MM.1S (cell line): Measurements from ENCODE around the gene SHISA6.

ENCODE experiments used
- DNase-seq: peaks from one replicate; pipeline ENCODE4 v3.0.0-alpha.2; 2015
- H2AFZ ChIP-seq: fragments of 300-600 bp; sonication (generic); 2 replicates; pipeline ENCODE4 v1.6.0; 2016; ENCODE audit warnings: antibody characterized with exemption, low read length
- H3F3A ChIP-seq: fragments of 300-600 bp; sonication (generic); 2 replicates; pipeline ENCODE4 v1.6.1; 2016; ENCODE audit warnings: mild to moderate bottlenecking, antibody characterized with exemption, low read length, moderate library complexity, mixed read lengths; ENCODE audit not compliant: insufficient read depth
- H3K27ac ChIP-seq: fragments of 300-600 bp; sonication (generic); 2 replicates; pipeline ENCODE4 v1.5.1; 2016; ENCODE audit warnings: mild to moderate bottlenecking, low read length
- H3K27me3 ChIP-seq: fragments of 300-600 bp; sonication (generic); replicated peaks from 2 replicates; pipeline ENCODE4 v1.6.0; 2016; ENCODE audit warnings: low read length; ENCODE audit not compliant: insufficient read depth
- H3K36me3 ChIP-seq: fragments of 300-600 bp; sonication (generic); replicated peaks from 2 replicates; pipeline ENCODE4 v1.6.1; 2016; ENCODE audit warnings: mild to moderate bottlenecking, low read length, mixed read lengths; ENCODE audit not compliant: insufficient read depth
- H3K4me1 ChIP-seq: fragments of 300-600 bp; sonication (generic); 2 replicates; pipeline ENCODE4 v1.6.1; 2016; ENCODE audit warnings: low read length, mixed read lengths
- H3K4me2 ChIP-seq: fragments of 300-600 bp; sonication (generic); 2 replicates; pipeline ENCODE4 v1.6.0; 2016; ENCODE audit warnings: low read depth, low read length
- H3K4me3 ChIP-seq: fragments of 300-600 bp; sonication (generic); 2 replicates; pipeline ENCODE4 v1.5.1; 2016; ENCODE audit warnings: low read length, mixed read lengths
- H3K79me2 ChIP-seq: fragments of 300-600 bp; sonication (generic); 2 replicates; pipeline ENCODE4 v1.6.1; 2016; ENCODE audit warnings: mixed run types, low read length, mixed read lengths
- H3K9ac ChIP-seq: fragments of 300-600 bp; sonication (generic); 2 replicates; pipeline ENCODE4 v1.6.1; 2016; ENCODE audit warnings: low read length, mixed read lengths
- H3K9me2 ChIP-seq: fragments of 300-600 bp; sonication (generic); replicated peaks from 2 replicates; pipeline ENCODE4 v1.6.1; 2016; ENCODE audit warnings: mild to moderate bottlenecking, low read length, mixed read lengths; ENCODE audit not compliant: insufficient read depth
- H3K9me3 ChIP-seq: fragments of 300-600 bp; sonication (generic); replicated peaks from 2 replicates; pipeline ENCODE4 v1.6.1; 2016; ENCODE audit warnings: mild to moderate bottlenecking, low read length, mixed read lengths; ENCODE audit not compliant: insufficient read depth
- H4K20me1 ChIP-seq: fragments of 300-600 bp; sonication (generic); 2 replicates; pipeline ENCODE4 v1.6.1; 2016; ENCODE audit warnings: mild to moderate bottlenecking, low read length, moderate library complexity, mixed read lengths; ENCODE audit not compliant: insufficient read depth
- EZH2 ChIP-seq: fragments of 300-600 bp; sonication (generic); optimal IDR thresholded peaks from 2 replicates; pipeline ENCODE3; 2017; ENCODE audit warnings: low read depth, mild to moderate bottlenecking, antibody characterized with exemption, low read length, mixed read lengths
- EZH2phosphoT487 ChIP-seq: fragments of 300-600 bp; sonication (generic); IDR thresholded peaks from 2 replicates; pipeline ENCODE4 v1.6.1; 2018; ENCODE audit warnings: antibody characterized with exemption, low read length
- TF ChIP-seq, protein P1 (sequence below): fragments of 300-600 bp; sonication (generic); IDR thresholded peaks from 2 replicates; pipeline ENCODE4 v1.5.1; 2016; ENCODE audit warnings: antibody characterized with exemption, low read length, mixed read lengths

Gene SHISA6

DNA sequence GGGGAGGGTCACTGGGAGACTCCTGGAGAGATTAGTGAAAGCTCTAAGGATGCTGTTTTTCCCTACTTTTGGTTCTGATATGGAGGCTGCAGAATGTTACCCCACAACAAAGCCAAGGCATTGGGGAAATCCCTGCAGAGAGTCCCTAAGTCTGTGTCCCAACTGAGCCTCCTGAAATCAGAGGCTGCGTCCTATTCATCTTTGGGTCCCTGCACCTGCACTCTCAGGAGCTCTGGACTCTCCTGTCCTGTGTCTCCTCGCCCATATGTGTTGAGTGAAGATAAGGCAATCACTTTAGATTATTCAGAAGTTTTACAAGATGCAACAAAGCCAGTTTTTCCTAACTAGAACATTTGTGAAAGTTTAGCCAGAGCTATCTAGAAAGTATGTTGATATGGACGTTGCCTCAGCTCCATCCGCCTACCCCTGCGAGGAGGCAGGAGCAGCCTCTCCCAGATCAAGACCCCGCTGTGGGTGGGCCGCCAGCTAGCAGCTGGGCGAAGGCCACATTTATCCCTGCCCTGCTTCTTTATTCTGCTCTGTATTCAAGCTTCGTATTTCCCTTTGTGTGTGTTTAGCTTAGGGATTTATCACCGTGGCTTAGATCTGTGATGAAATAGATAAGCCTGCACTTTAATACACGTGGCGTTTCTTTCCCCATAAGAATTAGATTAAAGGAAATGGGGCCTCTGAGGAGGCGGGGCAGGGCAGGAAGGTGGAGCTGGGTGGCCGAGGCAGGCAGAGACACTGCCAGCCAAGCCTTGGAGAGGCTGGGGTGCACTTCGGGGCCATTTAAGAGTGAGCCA lies 37.4 kb downstream of the SHISA6 start:
- H3K36me3 ChIP-seq: no peaks in the 10 kb centered on the region
- no peaks in the 10 kb centered on the region for H3K27me3 ChIP-seq
- DNase-seq: no peak
- TF ChIP-seq, protein P1, sequence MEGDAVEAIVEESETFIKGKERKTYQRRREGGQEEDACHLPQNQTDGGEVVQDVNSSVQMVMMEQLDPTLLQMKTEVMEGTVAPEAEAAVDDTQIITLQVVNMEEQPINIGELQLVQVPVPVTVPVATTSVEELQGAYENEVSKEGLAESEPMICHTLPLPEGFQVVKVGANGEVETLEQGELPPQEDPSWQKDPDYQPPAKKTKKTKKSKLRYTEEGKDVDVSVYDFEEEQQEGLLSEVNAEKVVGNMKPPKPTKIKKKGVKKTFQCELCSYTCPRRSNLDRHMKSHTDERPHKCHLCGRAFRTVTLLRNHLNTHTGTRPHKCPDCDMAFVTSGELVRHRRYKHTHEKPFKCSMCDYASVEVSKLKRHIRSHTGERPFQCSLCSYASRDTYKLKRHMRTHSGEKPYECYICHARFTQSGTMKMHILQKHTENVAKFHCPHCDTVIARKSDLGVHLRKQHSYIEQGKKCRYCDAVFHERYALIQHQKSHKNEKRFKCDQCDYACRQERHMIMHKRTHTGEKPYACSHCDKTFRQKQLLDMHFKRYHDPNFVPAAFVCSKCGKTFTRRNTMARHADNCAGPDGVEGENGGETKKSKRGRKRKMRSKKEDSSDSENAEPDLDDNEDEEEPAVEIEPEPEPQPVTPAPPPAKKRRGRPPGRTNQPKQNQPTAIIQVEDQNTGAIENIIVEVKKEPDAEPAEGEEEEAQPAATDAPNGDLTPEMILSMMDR: no peak
- no peak for TF ChIP-seq EZH2phosphoT487
- no peak for TF ChIP-seq EZH2
- no peak overlapping the region for H3K9ac ChIP-seq
- H4K20me1 ChIP-seq: no peaks in the 10 kb centered on the region
- no peaks in the 10 kb centered on the region for H3K9me3 ChIP-seq
- H3K79me2 ChIP-seq: no peaks in the 10 kb centered on the region
- no peak overlapping the region for H3K27ac ChIP-seq
- H3K4me2 ChIP-seq: no peak overlapping the region
- no peaks in the 10 kb centered on the region for H3K4me1 ChIP-seq
- no peak overlapping the region for H2AFZ ChIP-seq
- H3K9me2 ChIP-seq: no peaks in the 10 kb centered on the region
- no peaks in the 10 kb centered on the region for H3F3A ChIP-seq
- no peak overlapping the region for H3K4me3 ChIP-seq

DNA sequence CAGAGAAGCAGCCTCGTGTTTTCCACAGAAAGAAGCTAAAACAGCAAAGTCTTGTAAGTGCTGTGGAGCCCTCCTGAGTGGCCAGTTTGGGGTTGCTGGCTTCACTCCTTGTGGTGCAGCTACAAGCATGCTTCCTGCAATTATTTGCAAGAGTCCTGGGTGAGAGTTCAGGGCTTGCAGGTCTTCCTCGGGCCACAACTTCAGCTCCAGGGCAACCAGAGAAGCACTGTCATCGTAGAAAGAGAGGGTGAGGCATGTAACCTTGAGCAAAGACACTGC lies 37.9 kb downstream of the SHISA6 start:
- H3K9me3 ChIP-seq: no peaks in the 10 kb centered on the region
- no peaks in the 10 kb centered on the region for H3F3A ChIP-seq
- H3K4me1 ChIP-seq: no peaks in the 10 kb centered on the region
- H3K79me2 ChIP-seq: no peaks in the 10 kb centered on the region
- no peak overlapping the region for H3K27ac ChIP-seq
- no peak for DNase-seq
- H3K9ac ChIP-seq: no peak overlapping the region
- no peak overlapping the region for H3K4me3 ChIP-seq
- no peak overlapping the region for H2AFZ ChIP-seq
- H3K36me3 ChIP-seq: no peaks in the 10 kb centered on the region
- TF ChIP-seq EZH2phosphoT487: no peak
- TF ChIP-seq EZH2: no peak
- TF ChIP-seq, protein P1: no peak
- H3K9me2 ChIP-seq: no peaks in the 10 kb centered on the region
- H3K27me3 ChIP-seq: no peaks in the 10 kb centered on the region
- no peak overlapping the region for H3K4me2 ChIP-seq
- H4K20me1 ChIP-seq: no peaks in the 10 kb centered on the region

DNA sequence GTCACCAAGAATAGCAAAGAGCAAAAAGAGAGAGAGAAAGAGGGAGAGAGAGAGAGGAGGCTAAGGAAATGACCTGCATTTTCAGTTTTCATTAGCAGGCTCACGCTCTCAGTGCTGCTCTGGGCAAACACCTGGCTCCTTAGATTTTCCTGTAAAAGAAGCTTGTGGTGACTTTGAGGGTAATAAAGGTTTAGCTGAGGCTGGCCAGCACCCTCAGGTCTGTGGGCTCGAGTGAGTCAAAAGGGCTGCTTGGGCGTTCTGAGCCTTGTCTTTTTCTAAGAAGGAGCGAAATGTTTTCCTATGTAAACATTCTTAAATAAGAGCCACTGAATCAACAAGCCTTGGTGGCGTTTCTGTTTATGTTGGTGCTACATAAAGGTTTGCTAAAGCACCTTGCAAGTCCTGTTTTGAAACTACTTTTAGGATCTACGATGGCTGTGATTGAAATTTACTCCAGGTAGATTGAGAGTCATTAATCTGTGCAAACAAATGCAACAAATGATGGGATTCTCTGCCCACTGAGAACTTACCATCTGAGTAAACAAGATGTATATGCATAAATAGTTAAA lies 38.8 kb downstream of the SHISA6 start:
- H3K4me3 ChIP-seq: no peak overlapping the region
- H3K9me2 ChIP-seq: no peaks in the 10 kb centered on the region
- H3K4me2 ChIP-seq: no peak overlapping the region
- H3K36me3 ChIP-seq: no peaks in the 10 kb centered on the region
- H3F3A ChIP-seq: no peaks in the 10 kb centered on the region
- no peaks in the 10 kb centered on the region for H4K20me1 ChIP-seq
- DNase-seq: no peak
- no peaks in the 10 kb centered on the region for H3K4me1 ChIP-seq
- H2AFZ ChIP-seq: no peak overlapping the region
- no peak overlapping the region for H3K9ac ChIP-seq
- TF ChIP-seq, protein P1: no peak
- TF ChIP-seq EZH2 (no peak), EZH2phosphoT487 (no peak)
- no peak overlapping the region for H3K27ac ChIP-seq
- no peaks in the 10 kb centered on the region for H3K79me2 ChIP-seq
- H3K27me3 ChIP-seq: no peaks in the 10 kb centered on the region
- H3K9me3 ChIP-seq: no peaks in the 10 kb centered on the region
